Measurements from ENCODE around the gene SSBP4. TPM values are rescaled to one million over a fixed set of nuclear protein-coding genes. Genes with fewer than 3 reads are reported as not detected.

SSBP4 gene
- 35.0 to 58.4 TPM (median 53.9 TPM) in 5 replicates for total RNA-seq (2022; extraction: Qiagen RNA extraction; ENCODE audit: low read depth)

DNA sequence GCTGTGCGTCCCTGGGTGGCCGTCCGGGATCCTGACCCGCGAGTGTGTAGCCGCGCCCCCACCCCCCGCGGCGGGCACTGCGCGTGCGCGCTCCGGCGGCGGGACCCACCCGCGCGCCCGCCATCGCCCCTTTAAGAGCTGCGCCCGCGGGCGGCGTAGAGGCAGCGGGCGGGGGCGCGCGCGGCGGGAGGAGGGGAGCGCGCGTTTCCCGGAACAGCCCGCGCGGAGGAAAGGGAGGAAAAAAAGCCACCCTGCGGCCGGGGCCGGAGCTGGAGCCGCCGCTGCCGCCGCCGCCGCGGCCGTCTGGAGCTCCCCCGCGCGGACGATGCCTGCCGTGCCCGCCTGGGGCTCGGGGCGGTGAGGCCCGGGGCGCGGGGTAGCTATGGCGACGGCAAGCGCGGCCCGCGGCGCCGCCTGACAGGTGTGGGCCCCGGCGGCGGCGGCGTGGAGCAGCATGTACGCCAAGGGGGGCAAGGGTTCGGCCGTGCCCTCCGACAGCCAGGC, at the start of gene SSBP4:
SSBP4 (plus strand) TSS at position 204 of the 504 bp plus-strand sequence; CDS start at position 455, 251 bp downstream.

DNA sequence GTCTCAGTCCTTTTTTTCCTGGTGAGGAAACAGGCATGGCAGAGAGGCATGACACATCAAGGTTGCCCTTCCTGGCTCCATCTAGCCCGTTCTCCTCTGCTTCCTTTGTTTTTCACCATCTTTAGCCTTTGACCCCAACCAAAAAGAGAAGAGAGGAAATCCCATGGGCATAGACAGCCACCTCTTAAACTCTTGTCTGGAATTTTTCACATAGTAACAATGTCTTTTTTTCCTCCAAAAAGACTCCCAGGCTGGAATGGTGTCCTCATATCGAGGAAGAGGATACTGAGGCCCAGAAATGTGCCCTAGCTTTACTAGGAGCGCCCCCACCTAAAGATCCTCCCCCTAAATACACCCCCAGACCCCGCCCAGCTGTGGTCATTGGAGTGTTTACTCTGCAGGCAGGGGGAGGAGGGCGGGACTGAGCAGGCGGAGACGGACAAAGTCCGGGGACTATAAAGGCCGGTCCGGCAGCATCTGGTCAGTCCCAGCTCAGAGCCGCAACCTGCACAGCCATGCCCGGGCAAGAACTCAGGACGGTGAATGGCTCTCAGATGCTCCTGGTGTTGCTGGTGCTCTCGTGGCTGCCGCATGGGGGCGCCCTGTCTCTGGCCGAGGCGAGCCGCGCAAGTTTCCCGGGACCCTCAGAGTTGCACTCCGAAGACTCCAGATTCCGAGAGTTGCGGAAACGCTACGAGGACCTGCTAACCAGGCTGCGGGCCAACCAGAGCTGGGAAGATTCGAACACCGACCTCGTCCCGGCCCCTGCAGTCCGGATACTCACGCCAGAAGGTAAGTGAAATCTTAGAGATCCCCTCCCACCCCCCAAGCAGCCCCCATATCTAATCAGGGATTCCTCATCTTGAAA, 33.3 kb upstream of the SSBP4 start, which contains the start of gene GDF15:
GDF15 (plus strand) TSS at position 484 of the 868 bp plus-strand sequence; CDS start at position 516, 32 bp downstream.

DNA sequence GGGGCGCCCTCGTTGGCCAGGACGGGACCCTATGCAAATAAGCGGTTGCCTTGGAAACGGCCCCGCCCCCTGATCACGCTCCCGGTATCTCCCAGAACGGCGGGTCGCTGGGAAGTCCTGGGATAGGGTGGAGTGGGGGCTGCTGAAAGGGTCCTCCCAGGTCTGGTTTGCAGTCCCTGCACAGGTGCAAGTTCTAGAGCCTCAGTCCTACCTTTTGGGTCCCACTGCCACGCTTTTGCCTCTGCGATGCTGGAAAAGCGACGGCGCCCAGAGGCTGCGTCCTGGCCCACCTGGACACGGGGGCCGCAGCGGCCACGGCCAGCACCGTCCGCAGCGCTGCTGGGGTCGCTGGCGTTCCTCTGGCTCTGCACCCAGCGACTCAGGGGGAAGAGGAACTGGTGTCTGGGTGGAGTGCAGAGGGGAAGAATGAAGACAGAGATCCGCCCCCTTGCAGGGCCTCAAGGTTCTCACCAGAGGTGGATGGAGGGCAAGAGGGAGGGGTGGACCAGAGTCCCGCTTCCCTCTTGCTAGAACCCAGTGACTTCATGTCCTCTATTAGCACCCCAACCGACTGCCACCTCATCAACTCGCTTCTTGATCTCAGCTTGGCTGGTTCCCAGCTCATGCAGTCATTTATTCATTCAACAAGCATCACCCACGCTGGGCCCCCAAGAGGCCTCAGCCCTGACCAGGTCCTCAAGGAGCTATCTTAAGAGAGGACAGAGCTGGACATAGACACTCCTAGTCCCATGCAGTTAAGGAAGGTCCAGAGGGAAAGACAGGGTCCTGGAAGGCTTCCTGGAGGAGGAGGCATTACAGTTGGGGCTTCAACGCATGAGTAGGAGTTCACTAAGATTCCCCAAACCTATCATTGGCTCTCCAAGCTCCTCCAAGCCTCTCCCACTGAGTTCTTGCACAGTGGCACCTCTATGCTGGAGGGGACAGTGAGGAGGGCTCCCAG, 21.7 kb upstream of the SSBP4 start, which contains the start of gene LRRC25:
LRRC25 (minus strand) TSS at position 381 of the 961 bp plus-strand sequence. CDS start 659 bp downstream, outside the sequence.

DNA sequence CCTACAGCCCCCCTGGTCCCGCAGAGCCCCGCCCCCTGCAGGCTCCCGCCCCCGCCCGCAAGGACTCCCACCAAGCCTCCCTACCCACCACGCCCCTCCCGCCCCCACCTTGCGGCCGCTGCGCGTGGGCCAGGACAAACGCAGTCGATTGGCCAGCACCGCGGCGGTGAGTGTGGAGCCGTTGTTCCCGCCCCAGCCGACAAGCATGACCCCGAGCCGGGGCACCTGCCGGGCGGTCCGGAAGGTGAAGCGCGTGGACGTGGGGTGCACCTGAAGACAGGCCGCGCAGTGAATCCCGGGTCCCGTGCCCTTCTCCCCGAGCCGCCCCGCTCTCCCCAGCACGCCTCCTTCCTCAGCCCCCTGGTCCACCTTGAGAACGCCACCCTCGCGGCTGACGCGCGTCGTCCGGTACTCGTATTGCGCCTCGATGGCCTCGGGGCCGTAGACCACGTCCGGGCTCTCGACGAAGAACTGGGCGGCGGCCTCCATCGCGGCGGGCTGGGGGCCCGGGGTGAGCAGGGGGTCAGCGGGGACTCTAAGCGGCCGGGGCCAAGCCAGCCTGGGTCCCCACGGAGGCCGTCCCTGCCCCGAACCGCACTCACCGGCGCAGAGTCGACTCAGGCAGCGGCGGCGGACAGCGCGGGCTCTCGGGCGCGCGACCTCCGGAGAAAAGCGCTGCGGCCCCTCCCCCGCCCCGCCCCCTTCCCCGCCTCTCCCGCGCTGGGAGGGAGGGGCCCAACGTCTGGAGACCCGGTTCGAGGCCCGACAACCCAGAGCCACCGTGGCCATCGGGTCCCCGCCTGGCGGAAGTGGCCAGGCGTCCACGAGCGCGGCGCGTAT, 18.5 kb downstream of the SSBP4 start, which contains the start of gene ISYNA1:
ISYNA1 (minus strand) TSS at position 643 of the 840 bp plus-strand sequence; CDS start at position 489, 154 bp downstream.

Other genes with a start within 250 kb of the SSBP4 start
- gene IFI30, start 245.6 kb upstream of the SSBP4 start, total RNA-seq (2022; extraction: Qiagen RNA extraction; ENCODE audit: low read depth): 12.2 to 20.9 TPM (median 15.6 TPM) in 5 replicates
- 8.2 to 13.6 TPM (median 13.0 TPM) in 5 replicates for gene MPV17L2, start 226.2 kb upstream of the SSBP4 start, total RNA-seq (2022; extraction: Qiagen RNA extraction; ENCODE audit: low read depth)
- 0.63 to 1.1 TPM (median 0.78 TPM) in 5 replicates for gene RAB3A, start 215.4 kb upstream of the SSBP4 start, total RNA-seq (2022; extraction: Qiagen RNA extraction; ENCODE audit: low read depth)
- 0.08 to 0.22 TPM (median 0.16 TPM) in 4 of 5 replicates, not detected in the other for gene PDE4C, start 193.0 kb upstream of the SSBP4 start, total RNA-seq (2022; extraction: Qiagen RNA extraction; ENCODE audit: low read depth)
- gene IQCN, start 144.9 kb upstream of the SSBP4 start, total RNA-seq (2022; extraction: Qiagen RNA extraction; ENCODE audit: low read depth): 0.31 to 0.59 TPM (median 0.39 TPM) in 5 replicates
- gene JUND, start 137.8 kb upstream of the SSBP4 start, total RNA-seq (2022; extraction: Qiagen RNA extraction; ENCODE audit: low read depth): 27.0 to 68.8 TPM (median 60.8 TPM) in 5 replicates
- gene LSM4, start 96.3 kb upstream of the SSBP4 start, total RNA-seq (2022; extraction: Qiagen RNA extraction; ENCODE audit: low read depth): 212 to 240 TPM (median 230 TPM) in 5 replicates
- 2.2 to 3.7 TPM (median 3.6 TPM) in 5 replicates for gene PGPEP1, start 78.8 kb upstream of the SSBP4 start, total RNA-seq (2022; extraction: Qiagen RNA extraction; ENCODE audit: low read depth)
- 32.5 to 82.2 TPM (median 56.6 TPM) in 5 replicates for gene GDF15, start 33.2 kb upstream of the SSBP4 start, total RNA-seq (2022; extraction: Qiagen RNA extraction; ENCODE audit: low read depth)
- gene LRRC25, start 21.8 kb upstream of the SSBP4 start, total RNA-seq (2022; extraction: Qiagen RNA extraction; ENCODE audit: low read depth): 0.05 TPM in 2 of 5 replicates, not detected in the others
- gene ISYNA1, start 18.7 kb downstream of the SSBP4 start, total RNA-seq (2022; extraction: Qiagen RNA extraction; ENCODE audit: low read depth): 31.8 to 43.0 TPM (median 41.5 TPM) in 5 replicates
- gene ELL, start 102.7 kb downstream of the SSBP4 start, total RNA-seq (2022; extraction: Qiagen RNA extraction; ENCODE audit: low read depth): 4.0 to 5.2 TPM (median 5.0 TPM) in 5 replicates
- 122 to 156 TPM (median 144 TPM) in 5 replicates for gene FKBP8, start 124.2 kb downstream of the SSBP4 start, total RNA-seq (2022; extraction: Qiagen RNA extraction; ENCODE audit: low read depth)
- 74.2 to 107 TPM (median 101 TPM) in 5 replicates for gene KXD1, start 138.5 kb downstream of the SSBP4 start, total RNA-seq (2022; extraction: Qiagen RNA extraction; ENCODE audit: low read depth)
- 972 to 1,227 TPM (median 1,167 TPM) in 5 replicates for gene UBA52, start 152.5 kb downstream of the SSBP4 start, total RNA-seq (2022; extraction: Qiagen RNA extraction; ENCODE audit: low read depth)
- gene REX1BD, start 169.4 kb downstream of the SSBP4 start, total RNA-seq (2022; extraction: Qiagen RNA extraction; ENCODE audit: low read depth): 43.1 to 59.2 TPM (median 55.1 TPM) in 5 replicates
- gene CRLF1, start 187.4 kb downstream of the SSBP4 start, total RNA-seq (2022; extraction: Qiagen RNA extraction; ENCODE audit: low read depth): 1.9 to 4.5 TPM (median 2.2 TPM) in 5 replicates
- gene TMEM59L, start 193.5 kb downstream of the SSBP4 start, total RNA-seq (2022; extraction: Qiagen RNA extraction; ENCODE audit: low read depth): 4.2 to 6.2 TPM (median 5.2 TPM) in 5 replicates
- gene KLHL26, start 217.6 kb downstream of the SSBP4 start, total RNA-seq (2022; extraction: Qiagen RNA extraction; ENCODE audit: low read depth): 2.3 to 3.8 TPM (median 3.1 TPM) in 5 replicates

Measured in A549 treated with CpdA at 1 μM for 4 hours (cell line).